Adrenal gland (tissue), 5 donors: ENCODE results near the gene PCSK4.

ENCODE experiments used
- CTCF ChIP-seq, 6 experiments: fragments of 450-650 bp in 4 of 6; fragments of 200-600 bp in 2 of 6; sonication (generic) in 1 of 6; IDR thresholded peaks; 1 replicate in 5 of 6; 2 replicates in 1 of 6; pipeline versions ENCODE4 v1.5.1 to v1.8.0; 2016 to 2021; ENCODE audit warnings: antibody characterized with exemption in 6 of 6, mild to moderate bottlenecking in 2 of 6, moderate library complexity in 1 of 6
- POLR2A ChIP-seq, 2 donors: fragments of 450-650 bp; IDR thresholded peaks; one replicate each; pipeline ENCODE4 v1.6.1; 2017; ENCODE audit warnings: antibody characterized with exemption in 2 of 2, mild to moderate bottlenecking in 2 of 2, moderate library complexity in 1 of 2
- donor health status: DM: no; HTN: no; CAD: no.

GRCh38 chr19:1527650-1528309, 37.6 kb upstream of the PCSK4 start:
- TF ChIP-seq CTCF (IDR thresholded peaks at IDR 0.05) (no peak), POLR2A (IDR thresholded peaks at IDR 0.05) (no peak)
